WTC11 (cell line): ENCODE data around the gene NFILZ. TPM values are rescaled to one million over a fixed set of nuclear protein-coding genes. Genes with fewer than 3 reads are reported as not detected.
A peak's percentile ranks its signal among the peaks of the same experiment; 100 is the strongest.

Experiments used
- ATAC-seq: fragments of 200-7000 bp; cut with Tn5 transposase; 2 replicates; pipeline ENCODE4 v1.10.0; 2021; ENCODE audit warnings: mild to moderate bottlenecking, moderate library complexity
- CTCF ChIA-PET: fragments of 300-600 bp; sonication (Branson Sonifier 250); formaldehyde crosslinking; loops from one replicate; lab custom pipeline; 2021; ENCODE audit warnings: antibody characterized with exemption; lab: Charles Lee
- POLR2A ChIA-PET: fragments of 350-600 bp; sonication (Branson Sonifier 250); formaldehyde crosslinking; loops from one replicate; lab custom pipeline; 2021; ENCODE audit warnings: antibody characterized with exemption; lab: Charles Lee
- DNase-seq: peaks from one replicate; pipeline ENCODE4 v3.0.0; 2021; ENCODE audit warnings: low spot score
- H3K27ac Mint-ChIP-seq: 2 replicates; pipeline ENCODE4 v1.8.0; 2021; ENCODE audit warnings: mixed read lengths
- H3K27me3 Mint-ChIP-seq: 2 replicates; pipeline ENCODE4 v1.8.0; 2021; ENCODE audit warnings: low read depth, mild to moderate bottlenecking, moderate library complexity, mixed read lengths
- H3K36me3 Mint-ChIP-seq: 2 replicates; pipeline ENCODE4 v1.8.0; 2021; ENCODE audit warnings: mixed read lengths
- H3K4me1 Mint-ChIP-seq: 2 replicates; pipeline ENCODE4 v1.8.0; 2022; ENCODE audit warnings: mixed read lengths
- H3K4me3 Mint-ChIP-seq: 2 replicates; pipeline ENCODE4 v1.8.0; 2021; ENCODE audit warnings: mild to moderate bottlenecking, moderate library complexity, mixed read lengths
- H3K9me3 Mint-ChIP-seq: 2 replicates; pipeline ENCODE4 v1.8.0; 2021; ENCODE audit warnings: mixed read lengths
- CREM ChIP-seq: sonication (generic); formaldehyde crosslinking; IDR thresholded peaks from 2 replicates; pipeline ENCODE4 v1.8.1; 2022; ENCODE audit warnings: mild to moderate bottlenecking, missing genetic modification reagents, moderate library complexity
- FOXP1 ChIP-seq: sonication (generic); formaldehyde crosslinking; IDR thresholded peaks from 2 replicates; pipeline ENCODE4 v1.8.0; 2022; ENCODE audit warnings: missing genetic modification reagents, mild to moderate bottlenecking, moderate library complexity, borderline replicate concordance
- IRF2 ChIP-seq: sonication (generic); formaldehyde crosslinking; IDR thresholded peaks from 2 replicates; pipeline ENCODE4 v1.8.0; 2022; ENCODE audit warnings: low read depth, missing genetic modification reagents, borderline replicate concordance
- JAZF1 ChIP-seq: fragments of 250-450 bp; sonication (Bioruptor Pico); IDR thresholded peaks from 2 replicates; pipeline ENCODE4 v1.9.0; 2021; ENCODE audit warnings: moderate library complexity, mild to moderate bottlenecking, inconsistent platforms
- TEAD1 ChIP-seq: sonication (generic); formaldehyde crosslinking; IDR thresholded peaks from 2 replicates; pipeline ENCODE4 v1.8.0; 2022; ENCODE audit warnings: mild to moderate bottlenecking, missing genetic modification reagents
- ZNF263 ChIP-seq: sonication (generic); formaldehyde crosslinking; IDR thresholded peaks from 2 replicates; pipeline ENCODE4 v1.8.1; 2022; ENCODE audit warnings: low read depth, mild to moderate bottlenecking, moderate library complexity, missing genetic modification reagents
- ZNF416 ChIP-seq: fragments of 250-450 bp; sonication (Bioruptor Pico); IDR thresholded peaks from 2 replicates; pipeline ENCODE4 v1.9.0; 2021; ENCODE audit warnings: mild to moderate bottlenecking, inconsistent platforms
- total RNA-seq: library from RNA; stranded (reverse); gene quantifications from 3 replicates; pipeline ENCODE4 v1.2.3, GENCODE V29; 2021
- TF ChIP-seq, protein P1 (sequence below): fragments of 250-450 bp; sonication (Bioruptor Pico); IDR thresholded peaks from 2 replicates; pipeline ENCODE4 v1.9.0; 2021; ENCODE audit warnings: mild to moderate bottlenecking, borderline replicate concordance
- TF ChIP-seq, protein P2 (sequence below): sonication (generic); formaldehyde crosslinking; IDR thresholded peaks from 2 replicates; pipeline ENCODE4 v1.8.0; 2023; ENCODE audit warnings: mild to moderate bottlenecking, missing genetic modification reagents
- TF ChIP-seq, protein P3 (sequence below): sonication (generic); formaldehyde crosslinking; IDR thresholded peaks from 2 replicates; pipeline ENCODE4 v1.8.1; 2023; ENCODE audit warnings: mild to moderate bottlenecking, moderate library complexity, missing genetic modification reagents
- TF ChIP-seq, protein P4 (sequence below): sonication (generic); formaldehyde crosslinking; conservative IDR thresholded peaks from 2 replicates; pipeline ENCODE4 v1.8.1; 2023; ENCODE audit warnings: mild to moderate bottlenecking, low read depth, missing genetic modification reagents, moderate library complexity
- TF ChIP-seq, protein P5 (sequence below): sonication (generic); formaldehyde crosslinking; IDR thresholded peaks from 2 replicates; pipeline ENCODE4 v1.8.0; 2023; ENCODE audit warnings: missing genetic modification reagents
- TF ChIP-seq, protein P6 (sequence below): sonication (generic); formaldehyde crosslinking; IDR thresholded peaks from 2 replicates; pipeline ENCODE4 v1.8.1; 2023; ENCODE audit warnings: mild to moderate bottlenecking, missing genetic modification reagents, moderate library complexity

The NFILZ gene
- total RNA-seq, 1 experiment from 2014 or later, result not detected

DNA sequence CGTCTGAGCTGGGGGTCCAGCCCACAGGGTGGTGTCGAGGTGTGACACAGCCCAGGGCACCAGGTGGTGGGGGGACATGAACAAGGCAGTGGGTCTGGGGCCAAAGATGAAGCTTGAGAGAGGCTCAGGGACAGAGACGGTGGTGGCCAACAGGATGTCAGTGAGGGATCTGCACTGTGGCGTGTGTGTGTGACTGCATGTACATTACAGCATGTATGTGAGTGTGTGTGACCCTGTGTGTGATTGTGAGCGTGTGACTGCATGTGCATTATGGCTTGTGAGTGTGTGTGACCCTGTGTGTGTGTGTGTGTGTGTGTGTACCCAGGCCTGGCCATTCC, 21.5 kb upstream of the NFILZ start:
- CTCF ChIA-PET, result interaction anchor here (0.5 to 2.4 kb wide), 3 partner anchors 15 to 193 kb away, joined by 3 to 11 read pairs (median 3); no protein-coding TSS in a partner anchor
- Mint-ChIP-seq H3K4me1 (peaks cover 46% of the 10 kb centered on the region), H3K4me3 (peak overlapping the region; percentile 65), H3K9me3 (no peaks in the 10 kb centered on the region), H3K27ac (peak overlapping the region; percentile 88), H3K36me3 (peaks cover 9% of the 10 kb centered on the region), H3K27me3 (no peaks in the 10 kb centered on the region)
- POLR2A ChIA-PET, result no interaction called here
- TF ChIP-seq, protein P1, sequence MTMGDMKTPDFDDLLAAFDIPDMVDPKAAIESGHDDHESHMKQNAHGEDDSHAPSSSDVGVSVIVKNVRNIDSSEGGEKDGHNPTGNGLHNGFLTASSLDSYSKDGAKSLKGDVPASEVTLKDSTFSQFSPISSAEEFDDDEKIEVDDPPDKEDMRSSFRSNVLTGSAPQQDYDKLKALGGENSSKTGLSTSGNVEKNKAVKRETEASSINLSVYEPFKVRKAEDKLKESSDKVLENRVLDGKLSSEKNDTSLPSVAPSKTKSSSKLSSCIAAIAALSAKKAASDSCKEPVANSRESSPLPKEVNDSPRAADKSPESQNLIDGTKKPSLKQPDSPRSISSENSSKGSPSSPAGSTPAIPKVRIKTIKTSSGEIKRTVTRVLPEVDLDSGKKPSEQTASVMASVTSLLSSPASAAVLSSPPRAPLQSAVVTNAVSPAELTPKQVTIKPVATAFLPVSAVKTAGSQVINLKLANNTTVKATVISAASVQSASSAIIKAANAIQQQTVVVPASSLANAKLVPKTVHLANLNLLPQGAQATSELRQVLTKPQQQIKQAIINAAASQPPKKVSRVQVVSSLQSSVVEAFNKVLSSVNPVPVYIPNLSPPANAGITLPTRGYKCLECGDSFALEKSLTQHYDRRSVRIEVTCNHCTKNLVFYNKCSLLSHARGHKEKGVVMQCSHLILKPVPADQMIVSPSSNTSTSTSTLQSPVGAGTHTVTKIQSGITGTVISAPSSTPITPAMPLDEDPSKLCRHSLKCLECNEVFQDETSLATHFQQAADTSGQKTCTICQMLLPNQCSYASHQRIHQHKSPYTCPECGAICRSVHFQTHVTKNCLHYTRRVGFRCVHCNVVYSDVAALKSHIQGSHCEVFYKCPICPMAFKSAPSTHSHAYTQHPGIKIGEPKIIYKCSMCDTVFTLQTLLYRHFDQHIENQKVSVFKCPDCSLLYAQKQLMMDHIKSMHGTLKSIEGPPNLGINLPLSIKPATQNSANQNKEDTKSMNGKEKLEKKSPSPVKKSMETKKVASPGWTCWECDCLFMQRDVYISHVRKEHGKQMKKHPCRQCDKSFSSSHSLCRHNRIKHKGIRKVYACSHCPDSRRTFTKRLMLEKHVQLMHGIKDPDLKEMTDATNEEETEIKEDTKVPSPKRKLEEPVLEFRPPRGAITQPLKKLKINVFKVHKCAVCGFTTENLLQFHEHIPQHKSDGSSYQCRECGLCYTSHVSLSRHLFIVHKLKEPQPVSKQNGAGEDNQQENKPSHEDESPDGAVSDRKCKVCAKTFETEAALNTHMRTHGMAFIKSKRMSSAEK (CRISPR knock-in tag), result no peak
- TF ChIP-seq CREM (CRISPR knock-in tag) (no peak), JAZF1 (CRISPR knock-in tag) (no peak), FOXP1 (CRISPR knock-in tag) (no peak)
- TF ChIP-seq, protein P2, sequence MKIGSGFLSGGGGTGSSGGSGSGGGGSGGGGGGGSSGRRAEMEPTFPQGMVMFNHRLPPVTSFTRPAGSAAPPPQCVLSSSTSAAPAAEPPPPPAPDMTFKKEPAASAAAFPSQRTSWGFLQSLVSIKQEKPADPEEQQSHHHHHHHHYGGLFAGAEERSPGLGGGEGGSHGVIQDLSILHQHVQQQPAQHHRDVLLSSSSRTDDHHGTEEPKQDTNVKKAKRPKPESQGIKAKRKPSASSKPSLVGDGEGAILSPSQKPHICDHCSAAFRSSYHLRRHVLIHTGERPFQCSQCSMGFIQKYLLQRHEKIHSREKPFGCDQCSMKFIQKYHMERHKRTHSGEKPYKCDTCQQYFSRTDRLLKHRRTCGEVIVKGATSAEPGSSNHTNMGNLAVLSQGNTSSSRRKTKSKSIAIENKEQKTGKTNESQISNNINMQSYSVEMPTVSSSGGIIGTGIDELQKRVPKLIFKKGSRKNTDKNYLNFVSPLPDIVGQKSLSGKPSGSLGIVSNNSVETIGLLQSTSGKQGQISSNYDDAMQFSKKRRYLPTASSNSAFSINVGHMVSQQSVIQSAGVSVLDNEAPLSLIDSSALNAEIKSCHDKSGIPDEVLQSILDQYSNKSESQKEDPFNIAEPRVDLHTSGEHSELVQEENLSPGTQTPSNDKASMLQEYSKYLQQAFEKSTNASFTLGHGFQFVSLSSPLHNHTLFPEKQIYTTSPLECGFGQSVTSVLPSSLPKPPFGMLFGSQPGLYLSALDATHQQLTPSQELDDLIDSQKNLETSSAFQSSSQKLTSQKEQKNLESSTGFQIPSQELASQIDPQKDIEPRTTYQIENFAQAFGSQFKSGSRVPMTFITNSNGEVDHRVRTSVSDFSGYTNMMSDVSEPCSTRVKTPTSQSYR (CRISPR knock-in tag), result no peak
- TF ChIP-seq, protein P3, sequence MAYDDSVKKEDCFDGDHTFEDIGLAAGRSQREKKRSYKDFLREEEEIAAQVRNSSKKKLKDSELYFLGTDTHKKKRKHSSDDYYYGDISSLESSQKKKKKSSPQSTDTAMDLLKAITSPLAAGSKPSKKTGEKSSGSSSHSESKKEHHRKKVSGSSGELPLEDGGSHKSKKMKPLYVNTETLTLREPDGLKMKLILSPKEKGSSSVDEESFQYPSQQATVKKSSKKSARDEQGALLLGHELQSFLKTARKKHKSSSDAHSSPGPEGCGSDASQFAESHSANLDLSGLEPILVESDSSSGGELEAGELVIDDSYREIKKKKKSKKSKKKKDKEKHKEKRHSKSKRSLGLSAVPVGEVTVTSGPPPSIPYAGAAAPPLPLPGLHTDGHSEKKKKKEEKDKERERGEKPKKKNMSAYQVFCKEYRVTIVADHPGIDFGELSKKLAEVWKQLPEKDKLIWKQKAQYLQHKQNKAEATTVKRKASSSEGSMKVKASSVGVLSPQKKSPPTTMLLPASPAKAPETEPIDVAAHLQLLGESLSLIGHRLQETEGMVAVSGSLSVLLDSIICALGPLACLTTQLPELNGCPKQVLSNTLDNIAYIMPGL (CRISPR knock-in tag), result no peak
- ATAC-seq (peak; percentile 4; the same call in 1 of the 2 replicates), DNase-seq (no peak)

DNA sequence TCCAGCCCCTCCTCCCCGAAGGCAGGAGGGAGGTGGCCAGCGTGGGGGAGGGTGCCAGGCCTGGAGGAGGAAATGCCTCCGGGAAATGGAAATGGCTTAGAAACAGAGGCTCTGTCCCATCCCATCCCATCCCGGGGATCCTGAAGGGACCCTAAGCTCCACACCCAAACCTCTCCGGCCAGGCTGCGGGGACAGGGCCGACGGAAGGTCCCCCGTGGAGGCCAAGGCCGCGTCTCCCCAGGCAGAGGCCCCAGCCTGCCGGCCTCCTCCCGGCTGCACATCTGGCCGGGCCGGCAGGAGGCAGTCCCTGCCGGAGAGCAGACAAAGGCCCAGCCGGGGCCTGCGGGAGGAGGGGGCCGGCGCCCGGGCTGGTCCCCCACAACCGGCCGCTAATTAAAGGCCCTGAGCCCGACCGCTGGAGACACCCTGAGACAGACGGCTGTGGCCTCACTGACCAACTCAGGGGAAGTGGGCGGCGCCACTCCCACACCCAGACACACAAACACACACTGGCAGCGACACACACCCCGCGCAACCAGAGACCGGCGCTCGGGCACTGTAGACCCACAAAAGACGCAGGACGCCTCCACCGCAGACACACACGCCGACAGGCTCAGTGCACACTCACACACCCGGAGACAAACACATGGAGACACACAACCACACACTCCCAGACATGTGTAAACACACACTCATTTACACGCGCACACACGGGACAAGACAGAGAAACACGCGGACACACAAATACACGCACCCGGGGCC, 21.0 kb upstream of the NFILZ start:
- ATAC-seq (peak; percentile 75), DNase-seq (peak; percentile 72)
- ChIA-PET POLR2A (no interaction called here), CTCF (interaction anchor here (0.7 to 2.4 kb wide), 2 partner anchors 15 to 23 kb away, joined by 3 to 11 read pairs; no protein-coding TSS in a partner anchor)
- peak overlapping the region; percentile 89 for H3K4me3 Mint-ChIP-seq
- H3K27me3 Mint-ChIP-seq, result no peaks in the 10 kb centered on the region
- H3K27ac Mint-ChIP-seq, result peak overlapping the region; percentile 89
- peaks cover 9% of the 10 kb centered on the region for H3K36me3 Mint-ChIP-seq
- H3K9me3 Mint-ChIP-seq, result no peaks in the 10 kb centered on the region
- H3K4me1 Mint-ChIP-seq, result peaks cover 46% of the 10 kb centered on the region
- no peak for TF ChIP-seq ZNF416
- TF ChIP-seq ZNF263 (CRISPR knock-in tag), result no peak
- TF ChIP-seq, protein P4, sequence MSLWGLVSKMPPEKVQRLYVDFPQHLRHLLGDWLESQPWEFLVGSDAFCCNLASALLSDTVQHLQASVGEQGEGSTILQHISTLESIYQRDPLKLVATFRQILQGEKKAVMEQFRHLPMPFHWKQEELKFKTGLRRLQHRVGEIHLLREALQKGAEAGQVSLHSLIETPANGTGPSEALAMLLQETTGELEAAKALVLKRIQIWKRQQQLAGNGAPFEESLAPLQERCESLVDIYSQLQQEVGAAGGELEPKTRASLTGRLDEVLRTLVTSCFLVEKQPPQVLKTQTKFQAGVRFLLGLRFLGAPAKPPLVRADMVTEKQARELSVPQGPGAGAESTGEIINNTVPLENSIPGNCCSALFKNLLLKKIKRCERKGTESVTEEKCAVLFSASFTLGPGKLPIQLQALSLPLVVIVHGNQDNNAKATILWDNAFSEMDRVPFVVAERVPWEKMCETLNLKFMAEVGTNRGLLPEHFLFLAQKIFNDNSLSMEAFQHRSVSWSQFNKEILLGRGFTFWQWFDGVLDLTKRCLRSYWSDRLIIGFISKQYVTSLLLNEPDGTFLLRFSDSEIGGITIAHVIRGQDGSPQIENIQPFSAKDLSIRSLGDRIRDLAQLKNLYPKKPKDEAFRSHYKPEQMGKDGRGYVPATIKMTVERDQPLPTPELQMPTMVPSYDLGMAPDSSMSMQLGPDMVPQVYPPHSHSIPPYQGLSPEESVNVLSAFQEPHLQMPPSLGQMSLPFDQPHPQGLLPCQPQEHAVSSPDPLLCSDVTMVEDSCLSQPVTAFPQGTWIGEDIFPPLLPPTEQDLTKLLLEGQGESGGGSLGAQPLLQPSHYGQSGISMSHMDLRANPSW (CRISPR knock-in tag), result no peak
- TF ChIP-seq, protein P2 (CRISPR knock-in tag), result peak; percentile 72; the same call in 1 of the 2 replicates
- TF ChIP-seq TEAD1, result peak; percentile 15; the same call in 1 of the 2 replicates
- TF ChIP-seq, protein P3 (CRISPR knock-in tag), result 0 out of 2 replicates have a peak, but pooled peaks have one; percentile 37
- TF ChIP-seq, protein P5, sequence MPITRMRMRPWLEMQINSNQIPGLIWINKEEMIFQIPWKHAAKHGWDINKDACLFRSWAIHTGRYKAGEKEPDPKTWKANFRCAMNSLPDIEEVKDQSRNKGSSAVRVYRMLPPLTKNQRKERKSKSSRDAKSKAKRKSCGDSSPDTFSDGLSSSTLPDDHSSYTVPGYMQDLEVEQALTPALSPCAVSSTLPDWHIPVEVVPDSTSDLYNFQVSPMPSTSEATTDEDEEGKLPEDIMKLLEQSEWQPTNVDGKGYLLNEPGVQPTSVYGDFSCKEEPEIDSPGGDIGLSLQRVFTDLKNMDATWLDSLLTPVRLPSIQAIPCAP (CRISPR knock-in tag), result no peak
- TF ChIP-seq, protein P6, sequence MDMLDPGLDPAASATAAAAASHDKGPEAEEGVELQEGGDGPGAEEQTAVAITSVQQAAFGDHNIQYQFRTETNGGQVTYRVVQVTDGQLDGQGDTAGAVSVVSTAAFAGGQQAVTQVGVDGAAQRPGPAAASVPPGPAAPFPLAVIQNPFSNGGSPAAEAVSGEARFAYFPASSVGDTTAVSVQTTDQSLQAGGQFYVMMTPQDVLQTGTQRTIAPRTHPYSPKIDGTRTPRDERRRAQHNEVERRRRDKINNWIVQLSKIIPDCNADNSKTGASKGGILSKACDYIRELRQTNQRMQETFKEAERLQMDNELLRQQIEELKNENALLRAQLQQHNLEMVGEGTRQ (CRISPR knock-in tag), result no peak
- TF ChIP-seq IRF2, result no peak
